Adrenal gland (tissue), 12 donors: ENCODE results near the gene EDNRB. TPM values are rescaled to one million over a fixed set of nuclear protein-coding genes. Genes with fewer than 3 reads are reported as not detected.

ENCODE experiments used
- DNase-seq, 7 donors: peaks; one replicate each; pipeline ENCODE4 v3.0.0-alpha.2; 2019 to 2020
- H3K27ac ChIP-seq, 5 donors: fragments of 200-600 bp; sonication (generic) in 4 of 5; 1 replicate in 3 of 5; 2 replicates in 2 of 5; pipeline versions ENCODE4 v1.5.1 to v1.8.0; 2016 to 2020; ENCODE audit warnings: mild to moderate bottlenecking in 1 of 5
- H3K27me3 ChIP-seq: fragments of 200-600 bp; 2 replicates; pipeline ENCODE4 v1.8.0; 2021
- H3K36me3 ChIP-seq, 2 donors: fragments of 200-600 bp; replicated peaks in 1 of 2; 1 replicate in 1 of 2; 2 replicates in 1 of 2; pipeline versions ENCODE4 v1.5.1 to v1.8.0; 2018 to 2022
- H3K4me1 ChIP-seq, 2 donors: fragments of 200-600 bp; replicated peaks in 1 of 2; 1 replicate in 1 of 2; 2 replicates in 1 of 2; pipeline versions ENCODE4 v1.5.1 to v1.8.0; 2018 to 2021
- H3K4me3 ChIP-seq, 4 donors: fragments of 200-600 bp; sonication (generic) in 3 of 4; one replicate each; pipeline ENCODE4 v1.5.1; 2016 to 2018
- H3K9me3 ChIP-seq, 3 donors: fragments of 200-600 bp; sonication (generic) in 1 of 3; replicated peaks in 1 of 3; 1 replicate in 2 of 3; 2 replicates in 1 of 3; pipeline versions ENCODE4 v1.5.1 to v1.8.0; 2016 to 2021
- POLR2A ChIP-seq, 2 donors: fragments of 450-650 bp; IDR thresholded peaks; one replicate each; pipeline ENCODE4 v1.6.1; 2017; ENCODE audit warnings: antibody characterized with exemption in 2 of 2, mild to moderate bottlenecking in 2 of 2, moderate library complexity in 1 of 2
- WGBS, 4 donors: extraction: QIAGEN DNeasy Blood & Tissue Kit in 2 of 4; methylation state at CpG; one replicate each; pipeline versions ENCODE4 v1.1.5 to v1.1.7; 2013 to 2017; 5-methylcytosine and 5-hydroxymethylcytosine counted together
- intact Hi-C, 2 donors: fragments of 100-400 bp; cut with DNase I; formaldehyde crosslinking; loops; one replicate each; pipeline versions ENCODE4 v1.14.1 to v1.15.0; 2022 to 2023
- polyA plus RNA-seq, 3 donors: library from polyadenylated mRNA; stranded (reverse); fragments of 200-250 nt in 2 of 3; fragments of 350-450 nt in 1 of 3; fragmentation: Illumina TruSeq in 1 of 3; extraction: RNeasy Lipid Tissue Mini Kit (QIAGEN cat#74804) in 1 of 3; gene quantifications; one replicate each; pipeline ENCODE4 v1.2.3, GENCODE V29; 2013 to 2014
- total RNA-seq, 9 donors: library from RNA; depleted of rRNA in 4 of 9; stranded (reverse); fragments of >200 nt in 4 of 9; fragments of 120-200 nt in 1 of 9; fragmentation: NEBNext Ultra II Directional in 1 of 9; extraction: Animal tissue kit (Norgen Biotek cat#: 25700) in 1 of 9; gene quantifications; one replicate each; pipeline versions ENCODE4 v1.1.0 to v1.2.4, GENCODE V29; 2013 to 2023
- TF ChIP-seq, protein P1 (sequence below), 6 experiments: fragments of 450-650 bp in 4 of 6; fragments of 200-600 bp in 2 of 6; sonication (generic) in 1 of 6; IDR thresholded peaks; 1 replicate in 5 of 6; 2 replicates in 1 of 6; pipeline versions ENCODE4 v1.5.1 to v1.8.0; 2016 to 2021; ENCODE audit warnings: antibody characterized with exemption in 6 of 6, mild to moderate bottlenecking in 2 of 6, moderate library complexity in 1 of 6
- donor health status: healthy with polysubstance abuse.
- donor health status: Bipolar disorder and iron deficiency.
- donor health status: DM: yes; HTN: yes; CAD: no.
- donor health status: DM: no; HTN: no; CAD: no.
- donor health status: DM: no; HTN: no; CAD: no.
- donor health status: DM: yes; HTN: yes; CAD: no.

Gene EDNRB
- total and polyA plus RNA-seq, 12 donors, result 14.0 to 216 (median 91.5) TPM

DNA sequence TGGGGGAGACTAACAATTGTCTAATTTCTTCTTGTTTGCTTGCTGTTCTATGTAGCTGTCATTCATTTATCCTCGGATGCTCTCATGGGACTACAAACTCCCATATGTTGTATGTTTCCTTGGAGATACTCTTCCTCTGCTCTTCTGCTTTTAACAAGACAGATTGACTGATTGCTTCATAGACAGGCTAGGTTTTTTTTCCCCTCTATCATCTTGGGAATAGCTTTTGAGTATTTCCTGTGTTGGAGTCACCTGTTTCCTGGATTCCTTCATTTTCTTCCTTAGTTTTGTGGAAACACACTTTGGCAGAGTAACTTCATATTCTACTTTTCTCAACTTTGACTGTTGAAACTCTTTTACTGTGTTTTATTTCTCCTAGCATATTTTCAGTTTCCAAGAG is 27.6 kb downstream of the EDNRB start:
- Histone ChIP-seq H3K4me1 (no peaks in the 10 kb centered on the region), H3K36me3 (no peaks in the 10 kb centered on the region), H3K27ac (no peak overlapping the region), H3K9me3 (no peaks in the 10 kb centered on the region), H3K27me3 (no peaks in the 10 kb centered on the region), H3K4me3 (no peak overlapping the region)
- intact Hi-C loops, result no loop called here
- 51 to 81% (median 73%) methylated on average over 1 of the region's 1 CpG for WGBS, 4 donors
- no peak for DNase-seq
- no peak for TF ChIP-seq POLR2A (IDR thresholded peaks at IDR 0.05)
- TF ChIP-seq, protein P1, sequence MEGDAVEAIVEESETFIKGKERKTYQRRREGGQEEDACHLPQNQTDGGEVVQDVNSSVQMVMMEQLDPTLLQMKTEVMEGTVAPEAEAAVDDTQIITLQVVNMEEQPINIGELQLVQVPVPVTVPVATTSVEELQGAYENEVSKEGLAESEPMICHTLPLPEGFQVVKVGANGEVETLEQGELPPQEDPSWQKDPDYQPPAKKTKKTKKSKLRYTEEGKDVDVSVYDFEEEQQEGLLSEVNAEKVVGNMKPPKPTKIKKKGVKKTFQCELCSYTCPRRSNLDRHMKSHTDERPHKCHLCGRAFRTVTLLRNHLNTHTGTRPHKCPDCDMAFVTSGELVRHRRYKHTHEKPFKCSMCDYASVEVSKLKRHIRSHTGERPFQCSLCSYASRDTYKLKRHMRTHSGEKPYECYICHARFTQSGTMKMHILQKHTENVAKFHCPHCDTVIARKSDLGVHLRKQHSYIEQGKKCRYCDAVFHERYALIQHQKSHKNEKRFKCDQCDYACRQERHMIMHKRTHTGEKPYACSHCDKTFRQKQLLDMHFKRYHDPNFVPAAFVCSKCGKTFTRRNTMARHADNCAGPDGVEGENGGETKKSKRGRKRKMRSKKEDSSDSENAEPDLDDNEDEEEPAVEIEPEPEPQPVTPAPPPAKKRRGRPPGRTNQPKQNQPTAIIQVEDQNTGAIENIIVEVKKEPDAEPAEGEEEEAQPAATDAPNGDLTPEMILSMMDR (IDR thresholded peaks at IDR 0.05), result no peak

DNA sequence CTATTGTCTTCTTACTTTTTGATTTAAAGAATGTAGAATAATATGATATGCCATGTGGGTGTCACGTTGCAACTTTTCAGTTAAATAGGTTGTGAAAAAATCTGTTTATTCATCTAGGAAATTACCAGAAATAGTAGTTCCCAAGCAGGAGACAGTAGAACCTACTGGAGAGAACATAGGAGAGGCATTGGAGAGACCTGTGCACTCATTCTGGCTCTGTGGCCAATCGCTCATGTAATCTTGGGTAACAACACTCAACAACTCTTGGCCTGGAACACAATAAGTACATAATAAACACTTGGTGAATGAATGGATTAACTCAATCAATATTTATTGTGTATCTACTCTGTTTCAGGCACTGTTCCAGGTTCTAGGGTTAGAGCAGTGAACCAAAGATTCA is 35.3 kb downstream of the EDNRB start:
- Histone ChIP-seq H3K4me1 (no peaks in the 10 kb centered on the region), H3K36me3 (no peaks in the 10 kb centered on the region), H3K27ac (no peak overlapping the region), H3K27me3 (no peaks in the 10 kb centered on the region), H3K9me3 (no peaks in the 10 kb centered on the region), H3K4me3 (no peak overlapping the region)
- intact Hi-C loops, result no loop called here
- TF ChIP-seq POLR2A (IDR thresholded peaks at IDR 0.05), result no peak
- TF ChIP-seq, protein P1 (IDR thresholded peaks at IDR 0.05), result no peak
- DNase-seq, result no peak
- WGBS, 4 donors, result 89 to 93% (median 90%) methylated on average over 2 of the region's 2 CpGs

DNA sequence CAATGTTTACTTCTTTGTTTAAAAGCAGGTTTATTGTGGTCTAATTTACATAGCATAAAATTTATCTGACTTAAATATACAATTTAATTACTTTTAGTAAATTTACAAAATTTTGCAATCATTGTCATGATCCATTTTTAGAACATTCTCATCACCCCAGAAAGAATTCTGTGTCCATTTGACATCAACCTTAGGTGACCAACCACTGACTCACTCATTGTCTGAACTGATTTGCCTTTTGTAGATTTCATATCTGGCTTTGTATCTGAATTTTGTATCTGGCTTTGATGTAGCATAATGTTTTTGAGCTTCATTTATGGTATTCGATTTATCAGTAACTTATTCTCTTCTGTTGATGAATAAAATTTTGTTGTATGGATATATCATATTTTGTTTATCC is 40.4 kb downstream of the EDNRB start:
- H3K27me3 ChIP-seq, result no peaks in the 10 kb centered on the region
- intact Hi-C loops, result no loop called here
- TF ChIP-seq, protein P1 (IDR thresholded peaks at IDR 0.05), result no peak
- TF ChIP-seq POLR2A (IDR thresholded peaks at IDR 0.05), result no peak
- H3K4me3 ChIP-seq, result no peak overlapping the region
- DNase-seq, result no peak
- no peaks in the 10 kb centered on the region for H3K9me3 ChIP-seq
- no peaks in the 10 kb centered on the region for H3K36me3 ChIP-seq
- H3K4me1 ChIP-seq, result peaks cover 0 to 4% of the 10 kb centered on the region in 2 donors
- 82 to 97% (median 89%) methylated on average over 1 of the region's 1 CpG for WGBS, 4 donors
- no peak overlapping the region for H3K27ac ChIP-seq

DNA sequence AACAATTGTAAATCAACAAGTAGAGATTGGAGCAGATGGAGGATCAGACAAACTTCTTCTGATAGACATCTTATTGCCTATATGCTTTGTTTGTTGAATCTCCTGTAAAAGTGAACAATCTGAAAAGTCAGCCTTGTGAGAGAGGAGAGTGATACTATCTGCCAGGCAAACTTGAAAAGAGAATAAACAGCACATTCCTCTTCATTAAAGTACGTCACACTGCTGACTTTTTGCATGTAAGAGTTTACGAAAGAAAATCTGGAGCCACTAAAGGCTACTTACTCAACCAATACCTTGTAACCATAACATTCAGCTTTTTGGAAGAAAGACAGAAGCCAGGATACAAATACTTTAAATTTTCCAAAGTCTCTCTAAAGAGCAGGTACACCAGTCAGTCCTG is 42.5 kb downstream of the EDNRB start:
- Histone ChIP-seq H3K9me3 (no peaks in the 10 kb centered on the region), H3K4me1 (peaks cover 0 to 4% of the 10 kb centered on the region in 2 donors)
- intact Hi-C loops, result no loop called here

More for the DNA sequence above, 42.5 kb downstream of the EDNRB start:
- no peak for DNase-seq
- Histone ChIP-seq H3K4me3 (no peak overlapping the region), H3K27ac (no peak overlapping the region), H3K36me3 (no peaks in the 10 kb centered on the region), H3K27me3 (no peaks in the 10 kb centered on the region)
- TF ChIP-seq, protein P1 (IDR thresholded peaks at IDR 0.05), result no peak
- no peak for TF ChIP-seq POLR2A (IDR thresholded peaks at IDR 0.05)
- 71 to 81% (median 76%) methylated on average over 2 of the region's 2 CpGs for WGBS, 4 donors
